CD1c-positive myeloid dendritic cell (primary cell): Measurements from ENCODE around the gene PSMD8.
"Not testable (repeated sequence)": the region's sequence is repeated elsewhere in the genome, so short reads cannot be mapped to it uniquely, and the experiment has no call there.

ENCODE experiments used
- DNase-seq: peaks from one replicate; pipeline ENCODE4 v3.0.0-alpha.2; 2016; ENCODE audit errors: extremely low spot score

The PSMD8 gene

DNA sequence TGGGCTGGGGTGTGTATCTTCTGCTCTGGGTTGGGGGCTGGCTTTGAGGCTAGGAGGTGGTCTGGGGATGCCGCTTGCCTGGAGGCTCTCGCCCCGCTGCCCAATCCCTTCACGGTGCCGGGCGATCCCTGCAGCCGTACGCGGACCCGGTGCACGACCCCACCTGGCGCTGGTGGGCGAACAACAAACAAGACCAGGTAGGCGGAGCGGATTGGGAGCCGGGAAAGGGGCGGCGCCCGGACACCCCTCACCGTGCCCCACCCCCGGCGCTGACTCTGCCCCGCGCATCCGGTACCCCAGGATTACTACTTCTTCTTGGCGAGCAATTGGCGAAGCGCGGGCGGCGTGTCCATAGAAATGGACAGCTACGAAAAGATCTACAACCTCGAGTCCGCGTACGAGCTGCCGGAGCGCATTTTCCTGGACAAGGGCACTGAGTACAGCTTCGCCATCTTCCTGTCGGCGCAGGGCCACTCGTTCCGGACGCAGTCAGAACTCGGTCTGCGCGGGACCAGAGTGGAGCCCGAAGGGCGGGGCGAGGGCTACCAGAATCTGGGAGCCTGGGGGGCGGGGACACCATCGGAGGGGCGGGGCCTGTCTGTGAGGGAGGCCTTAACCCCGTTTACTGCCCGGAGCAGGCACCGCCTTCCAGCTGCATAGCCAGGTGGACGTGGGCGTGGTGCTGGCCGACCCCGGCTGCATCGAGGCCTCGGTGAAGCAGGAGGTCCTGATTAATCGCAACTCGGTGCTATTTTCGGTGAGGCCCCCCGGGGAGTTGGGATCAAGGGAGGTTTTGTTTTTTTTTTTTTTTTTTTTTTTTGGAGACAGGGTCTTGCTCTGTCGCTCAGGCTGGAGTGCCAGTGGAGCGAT is 12.1 kb upstream of the PSMD8 start:
- peak; percentile 86 for DNase-seq

DNA sequence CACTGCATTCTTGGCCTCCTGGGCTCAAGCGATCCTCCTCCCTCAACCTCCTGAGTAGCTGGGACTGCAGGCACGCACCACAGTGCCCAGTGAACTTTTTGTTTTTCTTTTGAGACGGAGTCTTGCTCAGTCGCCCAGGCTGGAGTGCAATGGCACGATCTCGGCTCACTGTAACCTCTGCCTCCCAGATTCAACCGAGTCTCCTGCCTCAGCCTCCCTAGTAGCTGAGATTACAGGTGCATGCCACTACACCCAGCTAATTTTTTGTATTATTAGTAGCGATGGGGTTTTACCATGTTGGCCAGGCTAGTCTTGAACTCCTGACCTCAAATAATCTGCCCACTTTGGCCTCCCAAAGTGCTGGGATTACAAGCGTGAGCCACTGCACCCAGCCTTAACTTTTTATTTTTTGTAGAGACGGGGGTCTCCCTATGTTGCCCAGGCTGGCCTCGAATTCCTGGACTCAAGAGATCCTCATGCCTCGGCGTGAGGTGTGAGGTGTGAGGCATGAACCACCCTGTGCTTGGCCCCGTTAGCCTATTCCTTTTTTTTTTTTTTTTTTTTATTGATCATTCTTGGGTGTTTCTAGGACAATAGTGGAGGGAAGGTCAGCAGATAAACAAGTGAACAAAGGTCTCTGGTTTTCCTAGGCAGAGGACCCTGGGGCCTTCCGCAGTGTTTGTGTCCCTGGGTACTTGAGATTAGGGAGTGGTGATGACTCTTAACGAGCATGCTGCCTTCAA is 11.3 kb upstream of the PSMD8 start:
- not testable (repeated sequence) for DNase-seq

DNA sequence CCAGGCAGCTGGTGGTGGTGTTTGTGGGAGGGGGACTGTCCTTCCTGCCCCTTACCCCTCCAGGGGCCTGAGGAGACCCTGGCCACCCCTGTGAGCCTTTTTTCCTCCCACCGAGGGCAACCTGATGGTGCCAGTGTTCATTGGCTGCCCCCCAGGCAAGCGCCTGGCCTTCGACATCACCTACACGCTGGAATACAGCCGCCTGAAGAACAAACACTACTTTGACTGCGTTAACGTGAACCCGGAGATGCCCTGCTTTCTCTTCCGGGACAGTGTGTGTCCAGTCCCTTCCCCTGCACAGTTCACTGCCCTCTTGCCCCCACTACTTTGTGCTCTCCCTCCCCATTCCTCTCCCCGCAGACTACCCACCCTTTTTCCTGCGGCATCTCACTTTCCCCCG is 7.3 kb upstream of the PSMD8 start:
- DNase-seq = no peak

DNA sequence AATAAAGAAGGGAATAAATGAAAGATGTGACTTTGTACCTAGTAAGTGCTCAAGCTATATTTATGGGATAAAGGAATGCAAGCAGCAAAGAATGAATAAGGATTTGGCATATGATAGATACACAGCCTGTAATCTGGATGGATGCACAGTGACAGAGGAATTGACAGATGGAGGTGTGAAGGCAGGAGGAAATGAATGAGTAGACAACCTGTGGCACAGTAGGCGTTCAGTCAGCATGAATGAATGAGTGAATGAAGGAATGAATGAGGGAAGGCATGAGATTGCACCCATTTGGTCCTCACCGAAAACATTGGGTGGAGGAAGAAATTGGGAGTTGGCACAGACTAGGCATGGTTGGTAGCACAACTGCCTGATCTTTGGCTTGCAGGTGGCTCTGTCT is 4.8 kb upstream of the PSMD8 start:
- DNase-seq = no peak

DNA sequence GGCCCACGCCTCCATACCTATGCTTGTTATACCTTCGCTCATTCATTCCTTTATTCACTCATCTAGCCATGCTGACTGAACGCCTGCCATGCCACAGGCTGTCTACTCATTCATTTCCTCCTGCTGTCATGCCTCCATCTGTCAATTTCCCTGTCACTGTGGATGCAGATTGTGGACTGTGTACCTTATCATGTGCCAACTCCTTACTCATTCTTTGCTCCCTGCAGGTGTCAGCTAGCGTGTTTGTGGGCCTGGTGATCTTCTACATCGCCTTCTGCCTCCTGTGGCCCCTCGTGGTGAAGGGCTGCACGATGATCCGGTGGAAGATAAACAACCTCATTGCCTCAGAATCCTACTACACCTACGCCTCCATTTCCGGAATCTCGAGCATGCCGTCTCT is 4.1 kb upstream of the PSMD8 start:
- DNase-seq = no peak

DNA sequence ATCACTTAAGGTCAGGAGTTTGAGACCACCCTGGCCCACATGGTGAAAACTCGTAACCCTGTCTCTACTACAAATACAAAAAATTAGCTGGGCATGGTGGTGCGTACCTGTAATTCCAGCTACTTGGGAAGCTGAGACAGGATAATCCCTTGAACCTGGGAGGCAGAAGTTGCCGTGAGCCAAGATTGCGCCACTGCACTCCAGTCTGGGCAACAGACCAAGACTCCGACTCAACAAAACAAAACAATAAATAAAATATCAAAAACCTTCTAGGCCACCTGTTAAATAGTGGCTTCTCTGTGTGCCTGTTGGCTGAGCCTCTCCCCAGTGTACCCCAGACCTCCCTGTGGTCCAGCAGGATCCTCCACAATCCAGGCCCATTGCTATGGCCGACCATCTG is 3.3 kb upstream of the PSMD8 start:
- no peak for DNase-seq

DNA sequence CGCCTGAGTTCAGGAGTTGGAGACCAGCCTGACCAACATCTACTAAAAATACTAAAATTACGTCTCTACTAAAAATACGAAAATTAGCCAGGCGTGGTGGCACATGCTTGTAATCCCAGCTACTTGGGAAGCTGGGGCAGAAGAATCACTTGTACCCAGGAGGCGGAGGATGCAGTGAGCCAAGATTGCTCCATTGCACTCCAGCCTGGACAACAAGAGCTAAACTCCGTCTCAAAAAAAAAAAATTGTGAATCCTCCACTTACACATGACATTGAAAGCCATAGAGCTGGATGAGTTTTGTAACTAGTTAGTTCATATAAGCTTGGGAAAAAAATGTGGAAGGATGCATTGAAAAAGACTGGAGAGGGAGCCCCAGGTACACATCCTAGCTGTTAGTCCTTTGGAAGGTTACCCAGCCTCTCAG is 452 bp upstream of the PSMD8 start:
- DNase-seq = no peak

DNA sequence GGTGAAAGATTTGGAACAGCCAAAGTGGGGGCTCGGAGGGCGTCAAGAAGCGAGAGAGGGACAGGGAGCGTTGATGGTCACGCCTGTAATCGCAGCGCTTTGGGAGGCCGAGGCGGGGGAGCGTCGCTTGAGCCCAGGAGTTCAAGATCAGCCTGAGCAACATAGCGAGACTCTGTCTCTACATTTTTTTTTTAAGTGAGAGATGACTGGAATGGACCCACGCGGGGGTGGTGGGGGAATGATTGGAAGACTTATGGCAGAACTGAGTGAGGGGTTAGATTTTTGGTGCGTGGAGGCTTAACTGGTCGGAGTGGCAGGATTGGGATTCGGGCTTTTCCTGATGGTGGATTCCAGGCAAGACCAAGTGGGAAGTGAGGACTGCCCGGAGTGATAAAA is 725 bp downstream of the PSMD8 start:
- DNase-seq = no peak

DNA sequence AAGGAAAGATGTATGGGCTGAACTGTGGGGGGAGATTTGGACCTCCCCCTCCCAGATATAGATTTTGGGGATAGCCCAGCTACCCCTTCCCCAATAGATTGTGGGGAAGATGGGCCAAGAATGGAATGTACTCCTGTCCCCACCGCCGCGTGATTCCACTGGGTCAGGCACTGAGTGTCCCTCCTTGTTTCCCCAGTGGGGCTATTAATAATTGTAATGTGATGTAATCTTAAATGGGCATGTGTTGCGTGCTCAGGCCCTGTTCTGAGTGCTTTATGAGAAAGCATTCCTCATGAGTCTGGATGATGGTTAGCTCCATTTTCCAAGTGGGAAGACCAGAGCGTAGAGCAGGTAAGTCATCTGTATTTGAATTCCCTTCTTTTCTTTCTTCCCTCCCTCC is 1.4 kb downstream of the PSMD8 start:
- DNase-seq = no peak

DNA sequence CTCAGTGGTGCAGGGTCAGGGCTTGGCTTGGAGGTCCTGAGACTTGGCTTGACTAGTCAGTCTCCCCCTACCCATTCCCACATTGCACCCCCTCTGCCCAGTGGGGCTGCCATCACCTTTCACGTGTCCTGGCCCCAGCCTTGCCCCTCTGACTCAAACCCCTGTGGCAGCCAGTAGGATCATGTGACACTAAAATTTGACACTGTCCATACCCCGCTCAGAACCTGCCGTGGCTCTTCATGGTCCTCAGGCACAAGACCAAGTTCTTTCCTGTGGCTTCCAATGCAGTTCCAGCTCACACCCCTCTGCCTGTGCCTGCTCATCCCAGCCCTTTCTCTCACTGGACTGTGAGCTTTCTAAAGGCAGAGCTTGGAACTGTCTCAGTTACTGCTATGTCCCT is 2.2 kb downstream of the PSMD8 start:
- DNase-seq = no peak

DNA sequence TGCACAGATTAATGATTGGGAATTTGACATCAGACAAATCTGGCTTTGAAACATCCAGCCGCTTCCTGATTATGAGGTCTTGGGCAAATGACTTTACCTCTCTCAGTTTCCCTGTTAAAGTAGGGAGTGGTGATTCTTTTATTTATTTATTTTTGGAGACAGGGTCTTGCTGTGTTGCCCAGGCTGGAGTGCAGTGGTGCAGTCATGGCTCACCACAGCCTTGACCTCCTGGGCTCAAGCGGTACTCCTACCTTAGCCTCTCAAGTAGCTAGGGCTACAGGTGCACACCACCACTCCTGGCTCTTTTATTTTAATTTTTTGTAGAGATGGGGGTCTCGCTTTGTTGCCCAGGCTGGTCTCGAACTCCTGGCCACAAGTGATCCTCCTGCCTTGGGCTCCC is 2.7 kb downstream of the PSMD8 start:
- DNase-seq = no peak

DNA sequence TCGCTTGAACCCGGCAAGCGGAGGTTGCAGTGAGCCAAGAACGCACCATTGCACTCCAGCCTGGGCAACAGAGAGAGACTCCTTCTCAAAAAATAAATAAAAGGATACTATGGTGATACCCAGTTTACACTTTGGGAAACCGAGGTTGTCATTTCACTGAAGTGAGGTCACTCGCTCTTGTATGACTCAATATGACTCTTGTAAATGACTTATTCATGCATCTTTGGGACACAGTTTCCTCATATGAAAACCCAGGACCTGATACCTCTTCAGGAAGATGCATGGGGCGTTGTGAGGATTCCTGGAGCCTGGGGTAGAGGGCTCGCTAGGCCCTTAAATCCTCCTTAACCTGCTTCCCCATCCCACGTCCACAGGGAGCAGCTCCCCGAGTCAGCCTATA is 4.5 kb downstream of the PSMD8 start:
- no peak for DNase-seq

DNA sequence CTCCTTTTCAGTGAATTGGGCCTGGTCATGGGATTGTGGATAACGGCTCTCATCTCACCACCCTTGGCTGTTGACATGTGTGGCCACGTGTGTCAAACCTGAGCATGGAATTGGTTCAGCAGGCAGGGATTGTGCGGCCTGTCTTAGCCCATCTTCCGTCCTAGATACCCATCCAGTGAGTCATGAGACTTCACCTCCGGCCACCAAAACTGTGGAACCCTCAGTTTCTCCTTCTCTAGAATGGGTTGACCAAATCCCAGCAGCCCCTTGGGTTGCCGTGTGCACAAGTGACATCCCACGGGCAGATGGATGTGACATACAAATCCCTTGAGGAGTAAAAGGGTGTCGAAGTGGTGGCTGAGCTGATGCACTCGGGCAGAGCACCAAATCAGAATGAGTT is 6.8 kb downstream of the PSMD8 start:
- no peak for DNase-seq

DNA sequence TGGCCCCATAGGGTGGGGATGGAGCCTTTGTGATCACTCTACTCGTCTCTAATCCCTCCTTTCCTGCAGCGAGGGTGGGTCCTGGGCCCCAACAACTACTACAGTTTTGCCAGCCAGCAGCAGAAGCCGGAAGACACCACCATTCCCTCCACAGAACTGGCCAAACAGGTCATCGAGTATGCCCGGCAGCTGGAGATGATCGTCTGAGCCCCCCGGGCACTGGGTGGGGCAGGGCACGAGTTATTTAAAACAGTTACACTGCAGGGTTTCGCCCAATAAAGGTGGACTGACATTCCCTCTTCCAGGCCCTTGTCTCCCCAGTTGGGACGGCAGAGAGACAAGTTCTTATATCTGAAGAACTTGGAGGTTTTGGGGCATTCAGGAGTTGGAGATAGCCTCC is 8.8 kb downstream of the PSMD8 start:
- no peak for DNase-seq

DNA sequence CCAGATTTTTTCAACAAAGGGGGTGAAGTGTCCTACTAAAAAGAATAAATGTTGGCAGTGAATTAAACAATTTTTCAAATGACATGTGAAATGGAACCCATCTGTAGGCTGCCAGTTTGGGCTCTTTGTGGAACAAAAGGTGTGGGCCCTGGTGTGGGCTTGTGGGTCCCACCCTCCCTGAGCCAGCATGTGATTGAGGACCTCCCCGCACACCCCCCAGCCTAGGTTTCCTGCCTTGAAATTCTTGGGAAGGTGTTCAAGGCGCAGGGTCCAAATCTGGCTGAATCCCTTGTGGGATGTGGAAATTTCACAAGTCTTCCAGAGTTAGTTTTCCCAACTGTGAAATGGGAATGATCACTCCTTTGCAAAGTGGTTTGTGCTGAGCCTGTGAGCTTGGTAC is 9.4 kb downstream of the PSMD8 start:
- no peak for DNase-seq

DNA sequence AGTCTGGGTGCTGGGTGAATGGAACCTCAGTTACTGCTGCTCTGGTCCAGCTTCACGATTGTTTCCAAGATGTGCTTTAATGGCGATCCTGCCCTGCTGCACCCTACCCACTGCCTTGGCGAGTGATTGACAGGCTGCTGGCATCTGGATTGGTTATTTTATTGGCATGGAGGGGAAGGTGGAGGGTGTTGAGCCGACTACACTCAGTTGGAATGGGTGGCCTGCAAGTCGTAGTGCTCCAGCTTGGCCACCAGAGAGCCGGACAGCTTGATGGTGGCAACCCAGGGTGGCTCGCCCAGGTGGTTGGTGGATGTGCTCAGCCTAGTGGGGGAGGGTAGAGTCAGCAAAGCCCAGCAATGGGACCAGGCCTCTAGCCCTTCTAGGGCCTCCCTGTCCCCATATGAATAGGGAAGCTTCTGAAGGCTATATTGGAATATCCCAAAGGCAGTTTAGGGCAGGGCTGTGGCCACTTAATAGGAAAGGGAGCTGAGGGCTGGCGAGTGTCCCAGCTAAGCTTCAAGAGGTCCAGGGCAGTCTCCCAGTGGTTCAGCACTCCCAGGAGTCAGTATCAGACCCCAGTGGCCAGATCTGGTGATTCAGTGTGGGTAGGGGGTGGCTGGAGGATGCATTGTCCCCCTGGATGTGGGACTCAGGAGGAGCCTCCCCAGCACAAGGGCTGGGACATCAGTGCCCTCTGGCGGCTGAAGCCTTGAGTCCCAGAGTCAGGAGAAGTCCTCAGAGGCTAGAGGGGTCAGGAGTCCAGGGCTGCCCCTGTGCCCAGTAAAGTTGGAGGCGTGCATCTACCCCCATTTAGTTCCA is 10.0 kb downstream of the PSMD8 start:
- DNase-seq = no peak

DNA sequence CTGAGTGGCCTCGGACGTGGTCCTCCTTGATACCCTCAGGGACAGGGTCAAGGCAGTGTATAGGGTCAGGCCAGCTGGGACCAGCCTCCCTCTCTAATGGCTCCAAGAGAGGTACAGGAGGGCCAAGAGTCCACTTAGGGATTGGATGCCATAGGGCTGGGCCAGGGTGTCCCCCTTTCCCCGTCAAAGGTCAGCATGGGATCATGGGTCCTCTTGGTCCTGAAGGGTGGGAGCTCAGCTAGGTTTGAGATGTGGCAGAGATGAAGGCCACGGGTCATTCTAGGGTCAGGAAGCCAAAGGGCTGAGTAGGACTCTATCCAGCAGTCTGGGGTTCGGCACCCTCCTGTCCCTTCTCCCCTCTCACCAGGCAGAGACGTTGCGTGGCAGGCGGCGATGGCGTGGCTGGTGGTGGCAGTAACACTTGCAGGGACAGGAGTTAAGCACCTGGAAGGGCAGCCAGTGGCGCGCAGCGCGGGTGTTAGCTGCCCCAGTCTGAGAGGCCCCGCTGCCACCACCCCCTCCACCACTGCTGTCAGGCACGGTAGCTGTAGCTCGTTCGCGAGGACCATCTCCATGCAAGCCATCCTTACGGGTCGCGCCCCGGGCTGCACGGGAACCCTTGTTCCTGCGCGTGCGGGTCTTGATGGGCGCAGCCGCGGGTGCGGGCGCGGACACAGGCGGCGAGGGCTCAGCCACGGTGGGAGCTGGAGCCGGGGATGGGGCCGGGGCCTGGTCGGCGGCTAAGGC is 10.9 kb downstream of the PSMD8 start:
- DNase-seq = no peak

DNA sequence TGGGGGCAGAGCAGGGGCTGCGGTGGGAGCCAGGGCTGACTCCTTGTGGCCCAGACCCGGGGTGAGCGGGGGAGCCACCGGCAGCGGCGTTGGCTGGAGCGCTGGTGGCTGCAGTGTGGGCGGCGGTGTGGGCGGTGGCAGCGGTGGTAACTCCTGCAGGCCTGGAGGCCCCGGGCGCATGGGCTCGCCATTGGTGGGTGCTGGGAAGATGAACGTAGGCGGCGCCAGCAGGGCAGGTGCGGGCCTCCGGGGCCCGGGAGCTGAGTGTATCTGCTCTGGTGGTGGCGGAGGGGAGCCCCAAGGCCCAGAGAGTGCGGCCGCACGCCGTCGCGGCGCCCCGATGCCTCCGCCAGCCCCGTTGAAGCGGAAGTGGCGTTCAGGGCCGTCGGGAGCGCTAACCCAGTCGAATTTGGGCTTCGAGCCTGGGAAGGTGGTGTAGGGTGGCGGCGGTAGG is 11.5 kb downstream of the PSMD8 start:
- no peak for DNase-seq

DNA sequence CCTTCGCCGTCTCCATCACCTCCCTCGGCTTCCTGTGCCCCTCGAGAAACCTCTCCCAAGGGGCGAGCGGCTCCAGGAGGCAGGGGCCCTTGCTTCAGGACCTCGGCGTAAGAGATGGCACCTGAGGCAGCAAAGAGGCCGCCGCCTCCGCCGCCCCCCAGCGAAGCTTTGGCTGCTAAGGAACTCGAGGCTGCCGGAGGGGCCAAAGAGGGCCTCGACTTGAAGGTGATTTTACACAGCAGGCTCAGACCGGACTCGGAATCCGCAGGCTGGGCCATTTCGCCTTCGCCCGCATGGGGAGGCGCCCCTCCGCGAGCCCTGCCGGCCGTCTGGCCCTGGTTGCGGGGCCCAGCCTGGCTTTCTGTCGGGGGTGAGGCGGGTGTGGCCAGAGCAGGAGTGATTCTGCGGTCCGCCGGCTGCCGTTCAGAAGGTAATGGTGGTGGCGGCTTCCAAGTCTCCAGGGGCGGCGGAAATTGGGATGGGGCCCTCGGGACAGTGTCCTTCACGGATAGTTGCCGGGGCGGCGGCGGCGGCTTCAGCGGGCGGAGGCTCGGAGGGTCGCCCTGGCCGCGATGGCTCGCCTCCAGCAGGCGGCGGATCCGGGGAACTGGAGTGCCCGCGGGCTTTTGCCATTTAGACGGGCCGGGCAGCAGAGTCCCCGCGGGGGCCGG is 12.1 kb downstream of the PSMD8 start:
- no peak for DNase-seq

DNA sequence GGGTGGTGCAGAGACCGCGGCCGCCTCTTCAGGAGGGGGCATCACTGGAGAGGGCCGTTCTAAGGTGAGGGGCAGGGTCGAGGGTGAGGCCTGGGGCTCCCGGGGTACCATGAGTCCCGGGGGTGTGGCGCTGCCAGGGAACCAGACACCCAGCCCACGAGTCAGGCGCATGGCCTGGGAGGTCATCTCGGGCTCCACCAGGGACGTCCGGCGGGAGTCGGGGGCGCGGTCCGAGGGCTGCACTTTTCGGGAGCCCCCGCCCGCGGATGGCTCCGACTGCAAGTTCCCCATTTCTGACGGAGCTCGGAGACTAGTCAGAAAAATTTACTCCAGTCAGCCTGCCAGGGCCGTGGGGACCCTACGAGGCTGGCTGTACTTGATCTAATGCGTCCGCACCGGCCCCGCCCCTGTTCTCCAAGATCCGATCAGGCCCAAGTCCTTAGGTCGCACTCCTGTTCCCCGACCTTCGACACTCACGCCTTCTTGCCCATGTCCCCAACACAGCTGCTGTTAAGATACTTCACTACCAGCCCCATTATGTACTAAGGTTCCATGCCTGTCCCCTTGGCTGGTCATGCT is 12.7 kb downstream of the PSMD8 start:
- DNase-seq = peak; percentile 79
